PC-3 (cell line): ENCODE results near the gene FUT2.

Source experiments
- EZH2 ChIP-seq: fragments of 300-600 bp; sonication (generic); IDR thresholded peaks from one replicate; pipeline ENCODE4 v1.6.1; 2017; ENCODE audit warnings: antibody characterized with exemption, mild to moderate bottlenecking, low read length; ENCODE audit not compliant: unreplicated experiment
- TF ChIP-seq, protein P1 (sequence below): fragments of 300-600 bp; sonication (generic); conservative IDR thresholded peaks from 2 replicates; pipeline ENCODE4 v1.5.1; 2017; ENCODE audit warnings: antibody characterized with exemption, low read depth, mild to moderate bottlenecking, low read length

DNA sequence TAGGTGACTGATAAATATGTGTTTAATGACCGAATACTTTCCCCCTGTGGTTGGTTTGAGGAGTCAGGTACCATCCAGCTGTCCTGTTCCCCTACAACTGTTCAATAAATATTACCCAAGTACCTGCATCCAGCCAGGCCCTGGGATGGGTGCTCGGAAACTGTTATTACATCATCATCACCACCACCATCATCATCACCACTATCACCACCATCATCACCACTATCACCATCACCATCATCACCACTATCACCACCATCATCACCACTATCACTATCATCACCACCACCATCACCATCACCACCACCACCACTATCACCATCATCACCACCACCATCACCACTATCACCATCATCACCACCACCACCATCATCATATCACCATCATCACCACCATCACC is 27.0 kb upstream of the FUT2 start:
- TF ChIP-seq, protein P1, sequence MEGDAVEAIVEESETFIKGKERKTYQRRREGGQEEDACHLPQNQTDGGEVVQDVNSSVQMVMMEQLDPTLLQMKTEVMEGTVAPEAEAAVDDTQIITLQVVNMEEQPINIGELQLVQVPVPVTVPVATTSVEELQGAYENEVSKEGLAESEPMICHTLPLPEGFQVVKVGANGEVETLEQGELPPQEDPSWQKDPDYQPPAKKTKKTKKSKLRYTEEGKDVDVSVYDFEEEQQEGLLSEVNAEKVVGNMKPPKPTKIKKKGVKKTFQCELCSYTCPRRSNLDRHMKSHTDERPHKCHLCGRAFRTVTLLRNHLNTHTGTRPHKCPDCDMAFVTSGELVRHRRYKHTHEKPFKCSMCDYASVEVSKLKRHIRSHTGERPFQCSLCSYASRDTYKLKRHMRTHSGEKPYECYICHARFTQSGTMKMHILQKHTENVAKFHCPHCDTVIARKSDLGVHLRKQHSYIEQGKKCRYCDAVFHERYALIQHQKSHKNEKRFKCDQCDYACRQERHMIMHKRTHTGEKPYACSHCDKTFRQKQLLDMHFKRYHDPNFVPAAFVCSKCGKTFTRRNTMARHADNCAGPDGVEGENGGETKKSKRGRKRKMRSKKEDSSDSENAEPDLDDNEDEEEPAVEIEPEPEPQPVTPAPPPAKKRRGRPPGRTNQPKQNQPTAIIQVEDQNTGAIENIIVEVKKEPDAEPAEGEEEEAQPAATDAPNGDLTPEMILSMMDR, result no peak
- no peak for TF ChIP-seq EZH2
